Immature natural killer cell (primary cell): ENCODE measurements around the gene ABHD17B. TPM values are rescaled to one million over a fixed set of nuclear protein-coding genes. Genes with fewer than 3 reads are reported as not detected.

Experiments
- DNase-seq, 3 donors: peaks; one replicate each; pipeline ENCODE4 v3.0.0; 2022; ENCODE audit warnings: mixed read lengths in 1 of 3
- H3K27ac Mint-ChIP-seq, 6 donors: one replicate each; pipeline ENCODE4 v1.8.0; 2020; ENCODE audit warnings: mixed read lengths in 6 of 6, mild to moderate bottlenecking in 5 of 6, inconsistent platforms in 4 of 6, moderate library complexity in 3 of 6
- H3K27me3 Mint-ChIP-seq, 3 donors: one replicate each; pipeline ENCODE4 v1.8.0; 2020 to 2021; ENCODE audit warnings: low read depth in 3 of 3, mild to moderate bottlenecking in 3 of 3, mixed read lengths in 3 of 3, moderate library complexity in 3 of 3, inconsistent platforms in 1 of 3
- H3K36me3 Mint-ChIP-seq, 3 donors: one replicate each; pipeline ENCODE4 v1.8.0; 2020; ENCODE audit warnings: mixed read lengths in 3 of 3, inconsistent platforms in 2 of 3, mild to moderate bottlenecking in 2 of 3
- H3K4me1 Mint-ChIP-seq, 2 donors: one replicate each; pipeline ENCODE4 v1.8.0; 2020; ENCODE audit warnings: inconsistent platforms in 2 of 2, mild to moderate bottlenecking in 2 of 2, mixed read lengths in 2 of 2, moderate library complexity in 1 of 2
- H3K4me3 Mint-ChIP-seq, 5 donors: one replicate each; pipeline ENCODE4 v1.8.0; 2020; ENCODE audit warnings: mild to moderate bottlenecking in 5 of 5, mixed read lengths in 5 of 5, inconsistent platforms in 3 of 5, moderate library complexity in 3 of 5
- H3K9me3 Mint-ChIP-seq, 6 donors: one replicate each; pipeline ENCODE4 v1.8.0; 2020; ENCODE audit warnings: mild to moderate bottlenecking in 6 of 6, mixed read lengths in 6 of 6, inconsistent platforms in 4 of 6, moderate library complexity in 3 of 6
- polyA plus RNA-seq, 3 donors: library from polyadenylated mRNA; unstranded; fragments of 300-500 nt; fragmentation: Illumina TruSeq; gene quantifications; one replicate each; pipeline ENCODE4 v1.2.3, GENCODE V29; 2021

Gene ABHD17B
- polyA plus RNA-seq, 3 donors from 2014 or later = 38.8 to 45.2 (median 39.5) TPM

- Mint-ChIP-seq H3K27me3 (peaks cover 0 to 3% (median 2%) of the 10 kb centered on the region in 3 donors), H3K4me1 (peaks cover 10 to 14% of the 10 kb centered on the region in 2 donors), H3K27ac (peak overlapping the region in 1 of 6 donors; percentile 4), H3K36me3 (no peaks in the 10 kb centered on the region), H3K4me3 (no peak overlapping the region), H3K9me3 (no peaks in the 10 kb centered on the region)
- peak; percentile 41 to 53 (median 47) for DNase-seq
These were observed 91.8 kb downstream of the ABHD17B start for GRCh38 chr9:71819115-71819739.

- Mint-ChIP-seq H3K9me3 (no peaks in the 10 kb centered on the region), H3K27ac (peak overlapping the region in 4 of 6 donors; percentile 38 to 80 (median 75)), H3K27me3 (peaks cover 0 to 3% (median 2%) of the 10 kb centered on the region in 3 donors), H3K4me1 (peaks cover 10 to 14% of the 10 kb centered on the region in 2 donors), H3K36me3 (no peaks in the 10 kb centered on the region), H3K4me3 (peak overlapping the region in 4 of 5 donors; percentile 19 to 48 (median 32))
- peak in 1 of 3 donors; percentile 11 for DNase-seq
These were observed 94.0 kb downstream of the ABHD17B start for GRCh38 chr9:71816916-71817451.

Other genes with a start within 250 kb of the ABHD17B start
- 10 to 100 TPM; 16.9 to 32.7 (median 21.8) TPM for gene CEMIP2, start 142.7 kb downstream of the ABHD17B start, polyA plus RNA-seq
- gene C9orf85, start 446 bp upstream of the ABHD17B start, polyA plus RNA-seq = 10 to 100 TPM; 10.9 to 16.0 (median 12.3) TPM
- not detected for gene C9orf57, start 149.4 kb upstream of the ABHD17B start, polyA plus RNA-seq
- not detected for gene GDA, start 238.2 kb upstream of the ABHD17B start, polyA plus RNA-seq